HFFc6 (cell line): ENCODE data around the gene SLCO2A1. TPM values are rescaled to one million over a fixed set of nuclear protein-coding genes. Genes with fewer than 3 reads are reported as not detected.

Source experiments
- DNase-seq: peaks from one replicate; pipeline ENCODE4 v3.0.0-alpha.2; 2018
- H3K27ac Mint-ChIP-seq: 2 replicates; pipeline ENCODE4 v1.8.0; 2020; ENCODE audit warnings: mild to moderate bottlenecking, mixed read lengths
- H3K27me3 Mint-ChIP-seq: 2 replicates; pipeline ENCODE4 v1.8.0; 2021; ENCODE audit warnings: mild to moderate bottlenecking, moderate library complexity, mixed read lengths; ENCODE audit not compliant: insufficient read depth
- H3K36me3 Mint-ChIP-seq: 2 replicates; pipeline ENCODE4 v1.8.0; 2021; ENCODE audit warnings: low read depth, mixed read lengths
- H3K4me1 Mint-ChIP-seq: 2 replicates; pipeline ENCODE4 v1.8.0; 2020; ENCODE audit warnings: low read depth, mixed read lengths
- H3K4me3 Mint-ChIP-seq: 2 replicates; pipeline ENCODE4 v1.8.0; 2020; ENCODE audit warnings: mild to moderate bottlenecking, moderate library complexity, mixed read lengths
- H3K9me3 Mint-ChIP-seq: 2 replicates; pipeline ENCODE4 v1.8.0; 2020; ENCODE audit warnings: mild to moderate bottlenecking, mixed read lengths
- CTCF ChIP-seq: fragments of 200-600 bp; sonication (generic); IDR thresholded peaks from 2 replicates; pipeline ENCODE4 v1.5.0; 2021; ENCODE audit warnings: antibody characterized with exemption, mild to moderate bottlenecking
- total RNA-seq, 6 experiments: library from RNA; stranded (reverse); fragmentation: NEBNext Ultra II Directional; extraction: Animal tissue kit (Norgen Biotek cat#: 25700); gene quantifications; 2 replicates in 1 of 6; 3 replicates in 5 of 6; pipeline ENCODE4 v1.2.3, GENCODE V29; 2021

SLCO2A1 gene
- total RNA-seq, 6 experiments from 2014 or later, result 0.13 to 0.17 TPM; not detected in 4

GRCh38 chr3:133949438-133949837, 80.3 kb downstream of the SLCO2A1 start:
- Mint-ChIP-seq H3K27me3 (peaks cover 32% of the 10 kb centered on the region), H3K9me3 (no peaks in the 10 kb centered on the region), H3K4me3 (no peak overlapping the region), H3K27ac (no peak overlapping the region), H3K4me1 (peaks cover 12% of the 10 kb centered on the region), H3K36me3 (no peaks in the 10 kb centered on the region)
- DNase-seq, result peak; percentile 33
- no peak for TF ChIP-seq CTCF

- Mint-ChIP-seq H3K4me3 (no peak overlapping the region), H3K9me3 (no peaks in the 10 kb centered on the region)
These were observed 80.7 kb downstream of the SLCO2A1 start for GRCh38 chr3:133948996-133949395.

GRCh38 chr3:133948131-133948810, 81.5 kb downstream of the SLCO2A1 start:
- Mint-ChIP-seq H3K4me3 (no peak overlapping the region), H3K27ac (no peak overlapping the region), H3K9me3 (no peaks in the 10 kb centered on the region), H3K27me3 (peaks cover 30% of the 10 kb centered on the region), H3K4me1 (peaks cover 23% of the 10 kb centered on the region), H3K36me3 (no peaks in the 10 kb centered on the region)
- no peak for DNase-seq
- TF ChIP-seq CTCF, result no peak

More at GRCh38 chr3:133948996-133949395, 80.7 kb downstream of the SLCO2A1 start:
- peaks cover 30% of the 10 kb centered on the region for H3K27me3 Mint-ChIP-seq
- H3K4me1 Mint-ChIP-seq, result peaks cover 16% of the 10 kb centered on the region
- H3K36me3 Mint-ChIP-seq, result no peaks in the 10 kb centered on the region
- no peak overlapping the region for H3K27ac Mint-ChIP-seq
- no peak for TF ChIP-seq CTCF
- DNase-seq, result no peak

GRCh38 chr3:133945381-133946095, 84.2 kb downstream of the SLCO2A1 start:
- Mint-ChIP-seq H3K4me1 (peaks cover 39% of the 10 kb centered on the region), H3K36me3 (no peaks in the 10 kb centered on the region; the same call in 1 of the 2 replicates), H3K27ac (no peak overlapping the region), H3K9me3 (no peaks in the 10 kb centered on the region), H3K27me3 (peaks cover 23% of the 10 kb centered on the region), H3K4me3 (no peak overlapping the region)
- DNase-seq, result no peak
- TF ChIP-seq CTCF, result no peak

- Mint-ChIP-seq H3K4me3 (peak overlapping the region; percentile 3; the same call in 1 of the 2 replicates), H3K4me1 (peaks cover 39% of the 10 kb centered on the region), H3K27me3 (peaks cover 29% of the 10 kb centered on the region), H3K36me3 (no peaks in the 10 kb centered on the region; the same call in 1 of the 2 replicates), H3K27ac (no peak overlapping the region; the same call in 1 of the 2 replicates), H3K9me3 (no peaks in the 10 kb centered on the region)
- DNase-seq, result peak; percentile 67
- no peak for TF ChIP-seq CTCF
These were observed 84.9 kb downstream of the SLCO2A1 start for GRCh38 chr3:133944641-133945380.
